HG03159 (cell line): Measurements from ENCODE around the gene PDZD7.
"Not testable (repeated sequence)": the region's sequence is repeated elsewhere in the genome, so short reads cannot be mapped to it uniquely, and the experiment has no call there.

Experiments used
- ATAC-seq: cut with Tn5 transposase; IDR thresholded peaks from one replicate; pipeline ENCODE4 v1.9.1; 2021; ENCODE audit warnings: mild to moderate bottlenecking, moderate library complexity; ENCODE audit not compliant: unreplicated experiment

The PDZD7 gene

GRCh38 chr10:100986623-100986951 lies 44.3 kb downstream of the PDZD7 start:
- ATAC-seq: peak; percentile 2

GRCh38 chr10:100985336-100985735 lies 45.6 kb downstream of the PDZD7 start:
- ATAC-seq: no peak

GRCh38 chr10:100984672-100985177 lies 46.2 kb downstream of the PDZD7 start:
- ATAC-seq: no peak

GRCh38 chr10:100983868-100984671 lies 46.9 kb downstream of the PDZD7 start:
- ATAC-seq: no peak

- no peak for ATAC-seq
These were observed 47.8 kb downstream of the PDZD7 start for GRCh38 chr10:100982916-100983830.

GRCh38 chr10:100981178-100981772 lies 49.7 kb downstream of the PDZD7 start:
- no peak for ATAC-seq

- no peak for ATAC-seq
These were observed 50.2 kb downstream of the PDZD7 start for GRCh38 chr10:100980711-100981110.

DNA sequence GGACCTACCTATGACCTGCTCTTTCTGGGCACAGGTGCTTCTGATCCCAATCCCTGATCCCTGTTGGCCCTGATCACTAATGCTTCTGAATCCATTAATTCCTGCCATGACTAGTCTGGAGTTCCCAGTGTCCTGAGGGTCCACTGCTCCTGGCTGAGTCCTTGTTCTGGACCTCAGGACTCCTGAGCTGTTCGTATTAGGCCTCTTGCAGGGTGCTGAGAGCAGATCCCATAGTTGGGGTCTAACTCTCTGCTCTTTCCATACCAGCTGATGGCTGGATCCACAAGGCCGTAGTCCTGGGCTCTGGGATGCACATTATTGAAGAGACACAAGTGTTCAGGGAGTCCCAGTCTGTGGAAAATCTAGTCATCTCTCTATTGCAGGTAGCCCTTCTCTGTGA lies 50.6 kb downstream of the PDZD7 start:
- no peak for ATAC-seq

- no peak for ATAC-seq
These were observed 51.1 kb downstream of the PDZD7 start for GRCh38 chr10:100979791-100980272.

DNA sequence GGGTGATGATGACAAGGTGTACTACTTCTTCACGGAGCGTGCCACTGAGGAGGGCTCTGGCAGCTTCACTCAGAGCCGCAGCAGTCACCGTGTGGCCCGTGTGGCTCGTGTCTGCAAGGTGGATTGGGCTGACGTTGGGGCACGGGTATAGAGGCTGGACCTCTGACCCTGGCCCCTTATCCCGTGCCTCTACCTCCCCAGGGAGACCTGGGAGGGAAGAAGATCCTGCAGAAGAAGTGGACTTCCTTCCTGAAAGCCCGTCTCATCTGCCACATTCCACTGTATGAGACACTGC lies 52.1 kb downstream of the PDZD7 start:
- no peak for ATAC-seq

- ATAC-seq: no peak
These were observed 52.6 kb downstream of the PDZD7 start for GRCh38 chr10:100978121-100978900.

- ATAC-seq: no peak
These were observed 53.5 kb downstream of the PDZD7 start for GRCh38 chr10:100977436-100977835.

- ATAC-seq: no peak
These were observed 54.0 kb downstream of the PDZD7 start for GRCh38 chr10:100976906-100977305.

DNA sequence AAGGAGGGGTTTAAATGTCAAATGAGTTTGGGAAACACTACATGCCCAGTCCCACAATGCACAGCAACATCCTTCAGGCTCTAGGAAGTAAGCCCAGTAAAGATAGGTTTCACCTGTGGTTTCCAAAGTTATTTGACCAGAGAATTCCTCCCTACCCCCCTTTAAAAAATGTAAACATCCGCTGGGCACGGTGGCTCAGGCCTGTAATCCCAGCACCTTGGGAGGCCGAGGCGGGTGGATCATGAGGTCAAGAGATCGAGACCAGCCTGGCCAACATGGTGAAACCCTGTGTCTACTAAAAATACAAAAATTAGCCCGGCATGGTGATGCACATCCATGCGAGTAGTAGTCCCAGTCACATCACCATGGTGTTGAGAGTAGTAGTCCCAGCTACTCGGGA lies 55.5 kb downstream of the PDZD7 start:
- ATAC-seq: not testable (repeated sequence)

DNA sequence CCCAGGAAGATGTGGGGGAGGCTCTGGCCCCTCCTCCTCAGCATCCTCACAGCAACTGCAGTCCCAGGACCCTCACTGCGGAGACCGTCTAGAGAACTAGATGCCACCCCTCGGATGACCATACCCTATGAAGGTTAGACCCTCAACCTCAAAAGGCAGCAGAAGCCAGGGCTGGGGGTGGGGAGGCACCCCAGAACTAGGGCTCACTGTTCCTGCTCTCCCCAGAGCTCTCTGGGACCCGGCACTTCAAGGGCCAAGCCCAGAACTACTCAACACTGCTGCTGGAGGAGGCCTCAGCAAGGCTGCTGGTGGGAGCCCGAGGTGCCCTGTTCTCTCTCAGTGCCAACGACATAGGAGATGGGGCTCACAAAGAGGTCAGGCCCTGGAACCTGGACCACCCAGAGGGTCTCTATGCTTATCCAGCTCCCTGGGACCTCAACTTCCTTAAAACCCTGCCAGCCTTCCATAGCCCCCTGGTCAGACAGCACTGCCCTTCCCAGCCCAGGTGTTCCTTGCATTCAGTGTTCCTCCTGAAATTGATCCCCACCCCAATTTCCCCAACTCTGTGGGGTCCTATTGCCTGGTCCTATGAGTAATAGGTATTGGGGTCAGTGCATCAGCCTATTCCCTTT lies 57.9 kb downstream of the PDZD7 start:
- no peak for ATAC-seq

DNA sequence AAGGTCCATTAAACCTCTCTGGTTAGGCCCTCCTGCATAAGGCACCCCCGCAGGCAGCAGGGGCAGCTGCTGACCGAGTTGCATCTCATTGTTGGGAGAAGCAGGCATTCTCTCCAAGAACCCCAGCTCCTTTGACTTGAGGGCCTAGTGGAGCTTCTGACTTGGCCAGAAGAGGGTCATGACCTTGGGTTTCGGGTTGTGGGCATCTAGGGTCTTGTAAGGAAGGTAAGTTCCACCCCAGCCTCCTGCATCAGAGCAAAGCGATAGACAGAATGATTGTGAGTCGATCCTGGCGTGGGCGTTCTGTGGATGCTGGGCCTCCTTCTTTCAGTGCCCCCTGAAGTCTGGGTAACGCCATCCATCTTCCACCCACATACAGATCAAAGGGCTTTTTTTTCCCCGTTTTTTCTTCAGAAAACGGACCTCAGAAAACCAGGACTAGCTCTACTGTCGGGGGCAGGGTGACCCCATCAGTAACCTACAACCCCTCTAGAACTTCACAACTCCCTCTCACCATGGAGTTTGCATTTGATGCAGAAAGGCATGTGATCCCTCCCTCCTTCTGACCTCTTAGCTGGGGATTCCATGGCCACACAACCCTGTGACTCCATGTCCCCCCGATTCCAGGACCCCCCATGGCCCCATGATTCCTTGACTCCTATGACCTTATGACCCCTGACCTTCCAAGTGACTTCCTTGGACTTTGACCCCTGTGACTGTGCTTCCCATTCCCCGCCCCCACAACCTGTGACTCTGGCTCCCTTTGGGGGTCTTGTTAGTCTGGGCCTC lies 58.6 kb downstream of the PDZD7 start:
- ATAC-seq: no peak

GRCh38 chr10:100970914-100971811 lies 59.8 kb downstream of the PDZD7 start:
- ATAC-seq: no peak

DNA sequence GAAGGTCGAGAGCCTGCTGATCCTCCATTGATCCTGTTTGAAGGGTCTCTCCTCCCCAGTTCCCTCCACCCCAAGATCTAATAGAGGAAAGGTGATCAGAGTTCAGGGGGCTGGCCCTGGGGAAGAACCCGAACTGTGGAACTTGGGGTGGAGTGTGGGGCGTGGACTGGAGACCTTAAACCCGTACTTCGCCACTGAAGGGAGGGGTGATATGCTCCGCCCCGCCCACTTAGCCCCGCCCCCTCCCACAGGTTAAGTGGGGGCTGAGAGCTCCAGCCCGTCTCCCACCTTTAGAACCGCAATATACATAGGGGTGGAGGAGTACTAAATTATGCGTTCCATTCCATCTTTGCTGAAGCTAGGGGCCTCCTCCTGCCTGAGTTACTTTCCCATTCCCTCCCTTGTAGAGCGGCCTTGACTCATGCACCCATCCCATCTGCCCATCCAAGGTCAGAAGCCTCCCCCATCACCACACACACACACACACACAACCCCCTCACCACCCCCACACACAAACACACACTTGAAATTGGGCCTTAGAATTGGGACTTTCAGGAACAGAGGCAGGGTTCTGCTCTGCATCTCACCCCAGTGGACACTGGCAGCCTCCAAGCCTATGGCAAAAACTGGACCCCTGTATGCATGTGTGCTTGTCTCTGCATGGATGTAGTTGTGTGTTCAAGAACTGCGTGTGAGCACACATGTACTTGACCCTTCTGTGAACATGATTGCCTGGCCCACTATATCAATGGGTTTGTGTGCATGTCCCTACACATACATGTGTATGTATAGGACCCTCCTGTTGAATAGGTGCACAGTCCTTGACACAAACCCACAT lies 60.6 kb downstream of the PDZD7 start:
- no peak for ATAC-seq
